HG03196 (cell line): ENCODE results near the gene CHST10.

ENCODE experiments used
- ATAC-seq: cut with Tn5 transposase; IDR thresholded peaks from one replicate; pipeline ENCODE4 v1.9.1; 2021; ENCODE audit not compliant: unreplicated experiment

CHST10 gene

GRCh38 chr2:100417711-100418124 lies 250 bp upstream of the CHST10 start:
- no peak for ATAC-seq

DNA sequence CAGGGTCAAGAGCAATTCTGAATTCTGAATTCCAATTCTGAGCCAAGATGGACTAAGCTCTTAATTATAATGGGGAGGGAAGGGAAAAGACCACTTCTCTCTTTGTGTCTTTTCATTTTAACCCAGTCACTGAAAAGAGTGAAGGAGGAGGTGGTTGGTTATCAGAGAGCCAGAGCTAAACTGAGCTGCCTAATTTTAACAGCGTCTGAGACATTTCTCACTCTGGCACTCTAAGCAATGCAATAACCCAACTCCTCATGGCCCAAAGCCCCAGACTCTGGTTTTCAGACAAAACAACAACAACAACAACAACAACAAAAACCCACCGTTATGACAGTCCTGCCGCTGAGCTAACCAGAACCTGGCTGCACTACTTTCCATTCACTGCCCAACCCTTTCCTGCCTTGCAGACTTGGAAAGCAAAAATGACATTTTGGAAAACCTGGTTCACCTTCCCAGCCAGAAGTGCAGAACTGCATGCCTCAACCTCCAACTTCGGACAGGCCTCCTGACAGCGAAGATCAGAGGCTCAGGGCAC lies 1.0 kb downstream of the CHST10 start:
- ATAC-seq, result no peak

DNA sequence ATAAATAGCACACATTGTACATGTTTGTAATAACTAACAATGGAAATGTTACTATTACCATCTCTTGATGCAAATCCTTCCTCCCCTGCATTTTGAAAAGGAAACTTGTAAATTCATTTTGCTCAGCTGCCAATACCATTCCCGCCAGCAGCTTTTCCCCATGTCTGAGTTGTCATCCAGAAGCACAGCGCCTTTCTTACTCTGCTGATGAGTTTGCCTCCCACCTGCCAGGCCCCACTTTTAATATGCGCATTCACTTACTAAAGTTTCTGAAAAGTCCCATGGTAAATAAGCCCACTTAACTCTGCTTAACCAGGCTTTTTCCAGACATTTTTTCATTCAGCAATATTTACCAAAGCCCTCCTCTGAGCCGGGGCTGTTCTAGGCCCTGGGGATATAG lies 3.9 kb downstream of the CHST10 start:
- no peak for ATAC-seq

- ATAC-seq, result no peak
Measured at GRCh38 chr2:100412881-100413321, 4.6 kb downstream of the CHST10 start.

DNA sequence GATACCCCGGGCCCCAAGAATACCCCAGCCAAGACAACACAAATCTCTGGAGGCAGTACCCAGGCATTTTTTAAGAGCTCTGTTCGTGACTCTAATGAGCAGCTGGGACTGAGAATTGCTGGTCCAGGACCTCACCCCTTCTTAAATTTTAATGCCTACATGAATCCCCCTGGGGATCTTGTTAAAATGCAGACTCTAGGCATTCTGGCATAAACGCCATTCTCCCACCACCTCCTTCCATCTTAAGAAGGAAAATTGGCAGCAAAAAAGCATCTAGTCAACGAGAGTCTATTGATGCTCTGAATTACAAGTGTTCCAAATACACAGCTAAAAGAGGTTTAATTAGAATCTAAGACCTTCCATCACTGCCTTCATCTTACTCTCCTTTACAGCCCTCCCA lies 5.0 kb downstream of the CHST10 start:
- no peak for ATAC-seq

DNA sequence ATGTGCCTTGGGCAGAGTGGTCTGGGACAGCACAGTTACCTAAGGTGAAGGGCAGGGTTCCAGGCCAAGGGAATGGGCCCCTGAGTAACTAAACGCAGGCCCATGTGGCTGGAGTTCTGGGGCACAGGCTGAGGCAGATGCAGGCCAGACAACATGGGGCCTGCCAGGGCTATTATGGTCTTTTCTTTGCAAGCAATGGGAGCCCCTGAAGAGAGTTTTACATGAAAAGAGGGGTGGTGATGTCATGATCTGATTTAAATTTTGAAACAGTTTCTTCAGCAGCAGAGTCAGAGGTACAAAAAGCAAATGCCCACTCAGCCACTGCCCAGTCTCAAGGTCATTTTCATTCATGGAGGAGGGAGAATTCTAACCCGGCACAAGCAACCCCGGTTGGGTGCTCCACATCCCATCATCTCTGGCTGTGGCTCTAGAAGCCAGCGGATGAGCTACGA lies 5.6 kb downstream of the CHST10 start:
- ATAC-seq, result no peak

DNA sequence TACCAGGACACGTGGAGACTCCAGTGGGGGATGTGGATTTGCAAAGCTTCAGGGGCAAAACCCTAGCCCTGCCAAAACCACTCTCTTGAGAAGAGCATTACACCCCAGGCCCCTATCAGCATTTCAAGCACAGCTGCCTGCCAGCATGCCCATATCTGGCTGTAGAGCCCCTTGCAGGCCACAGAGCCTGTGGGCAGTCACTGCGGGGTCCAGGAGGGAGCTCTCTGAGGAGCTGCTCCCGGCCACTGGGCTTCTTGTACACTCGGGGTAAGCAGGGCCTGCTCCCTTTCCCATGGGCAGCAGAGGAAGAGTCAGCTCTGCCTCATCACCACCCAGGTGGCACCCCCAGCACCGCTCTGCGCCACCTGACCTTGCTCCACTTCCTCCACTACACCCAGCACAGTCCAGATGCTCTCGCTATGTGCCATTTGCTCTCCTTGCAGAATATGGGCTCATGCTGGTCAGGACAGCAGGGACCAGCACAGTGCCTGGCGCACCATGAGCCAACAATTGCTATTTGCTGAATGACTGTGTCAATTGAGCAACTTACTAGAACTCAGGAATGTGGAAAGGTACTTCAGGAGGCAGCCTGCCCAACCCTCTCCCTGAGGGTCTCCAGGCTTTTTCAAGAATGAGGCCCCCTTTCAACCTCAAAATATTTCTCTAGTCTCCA lies 7.4 kb downstream of the CHST10 start:
- ATAC-seq, result no peak

DNA sequence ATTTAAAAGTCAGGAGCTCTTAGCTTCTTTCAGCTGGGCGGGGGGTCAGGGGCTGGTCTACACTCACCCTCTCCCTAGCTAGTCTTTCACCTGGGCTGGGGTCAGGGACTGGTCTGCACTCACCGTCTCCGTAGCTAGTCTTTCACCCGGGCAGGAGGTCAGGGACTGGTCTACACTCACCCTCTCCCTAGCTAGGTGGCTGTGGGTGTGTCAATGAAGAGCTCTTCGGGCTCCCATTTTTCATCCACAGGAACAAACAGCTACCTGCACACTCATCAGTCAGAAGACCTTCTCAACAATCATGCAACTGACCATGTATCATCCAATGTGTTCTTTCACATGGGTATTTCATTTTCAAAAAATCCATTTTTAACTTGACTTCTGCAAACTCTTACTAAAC lies 8.0 kb downstream of the CHST10 start:
- no peak for ATAC-seq

DNA sequence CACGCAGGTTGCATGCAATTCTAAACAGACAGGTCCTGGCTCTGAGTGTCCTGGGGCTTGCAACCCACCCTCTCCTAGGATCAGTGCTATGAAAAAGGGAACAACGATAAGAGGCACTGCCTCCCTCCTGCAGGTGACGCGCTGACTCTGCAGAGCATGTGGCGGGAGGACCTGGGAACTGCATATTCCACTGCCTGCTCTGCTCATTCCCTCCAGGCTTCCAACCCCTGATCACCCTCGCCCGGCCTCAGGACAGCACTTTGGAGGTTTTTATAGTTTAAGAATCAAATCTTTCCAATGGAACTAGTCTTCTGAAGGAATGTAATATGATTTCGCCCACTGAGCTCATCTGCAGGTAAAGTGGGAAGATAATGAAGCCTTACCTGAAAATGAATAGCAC lies 8.5 kb downstream of the CHST10 start:
- no peak for ATAC-seq

DNA sequence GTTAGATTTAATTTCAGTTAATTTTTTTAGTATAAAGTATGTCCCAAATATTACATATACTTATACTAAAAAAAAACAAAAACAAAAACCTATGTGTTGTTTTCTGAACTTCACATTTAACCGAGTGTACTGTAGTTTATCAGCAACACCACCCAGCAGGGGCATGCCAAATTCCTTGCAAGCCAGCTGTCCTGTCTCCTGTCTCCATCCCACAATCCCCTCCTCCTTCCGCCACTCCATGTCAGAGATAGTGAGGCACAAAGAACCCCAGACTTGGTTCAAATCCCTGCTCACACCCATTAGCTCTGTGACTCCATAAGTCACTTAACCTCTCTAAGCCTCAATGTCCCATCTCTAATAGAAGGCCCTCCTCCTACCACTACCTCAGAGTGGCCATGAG lies 9.4 kb downstream of the CHST10 start:
- ATAC-seq, result no peak

DNA sequence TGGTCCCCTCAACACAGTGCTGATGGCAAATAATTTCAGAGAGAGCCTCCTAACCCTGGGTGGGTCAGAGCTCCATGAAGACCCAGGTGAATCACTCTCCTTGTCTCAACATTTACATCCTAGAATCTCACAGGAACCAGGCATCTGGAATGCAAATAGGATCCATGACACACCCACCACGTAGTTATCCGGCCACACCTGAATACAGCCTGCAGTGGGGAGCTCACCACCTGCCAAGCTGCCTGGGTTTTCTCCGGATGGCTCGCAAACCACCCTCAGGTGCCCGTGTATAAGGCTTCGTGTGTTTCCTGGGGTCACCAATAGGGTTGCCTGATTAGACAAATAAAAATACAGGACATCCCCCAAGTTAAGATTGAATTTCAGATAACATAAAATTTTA lies 9.9 kb downstream of the CHST10 start:
- ATAC-seq, result no peak

GRCh38 chr2:100407073-100407472 lies 10.4 kb downstream of the CHST10 start:
- no peak for ATAC-seq

- no peak for ATAC-seq
Measured at GRCh38 chr2:100406120-100406508, 11.4 kb downstream of the CHST10 start.

DNA sequence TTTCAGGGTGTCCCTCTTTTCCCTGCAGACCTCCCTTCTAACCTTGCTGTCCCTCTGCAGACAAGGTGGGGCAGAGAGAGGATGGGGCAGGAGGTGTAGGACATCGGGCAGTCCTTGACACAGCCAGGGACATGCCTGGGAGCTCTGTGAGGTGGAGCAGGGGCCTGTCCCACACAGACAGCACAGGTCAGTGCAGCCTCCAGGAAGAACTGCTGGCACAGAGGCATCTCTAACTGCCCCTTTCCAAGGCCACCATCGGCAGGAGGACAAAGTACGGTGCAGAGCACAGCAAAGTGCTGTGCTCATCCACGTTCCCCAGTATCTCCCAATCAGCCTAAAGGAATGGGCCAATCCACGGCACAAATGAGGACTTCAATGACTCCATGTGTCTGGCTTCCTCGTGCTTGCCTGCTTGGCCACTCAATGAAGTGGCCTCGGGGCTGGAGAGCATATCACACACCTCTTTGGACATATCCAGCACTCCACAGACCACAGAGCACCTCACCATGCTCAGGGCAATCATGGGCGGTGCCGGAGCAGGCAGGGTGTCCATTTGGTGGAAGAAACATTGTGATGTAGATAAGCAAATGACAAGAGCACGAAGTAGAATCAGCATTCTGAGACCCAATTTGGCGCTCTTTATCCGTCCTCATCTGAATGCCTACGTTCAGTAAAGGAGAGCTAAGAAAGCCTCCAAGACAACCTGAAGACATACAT lies 11.9 kb downstream of the CHST10 start:
- no peak for ATAC-seq

DNA sequence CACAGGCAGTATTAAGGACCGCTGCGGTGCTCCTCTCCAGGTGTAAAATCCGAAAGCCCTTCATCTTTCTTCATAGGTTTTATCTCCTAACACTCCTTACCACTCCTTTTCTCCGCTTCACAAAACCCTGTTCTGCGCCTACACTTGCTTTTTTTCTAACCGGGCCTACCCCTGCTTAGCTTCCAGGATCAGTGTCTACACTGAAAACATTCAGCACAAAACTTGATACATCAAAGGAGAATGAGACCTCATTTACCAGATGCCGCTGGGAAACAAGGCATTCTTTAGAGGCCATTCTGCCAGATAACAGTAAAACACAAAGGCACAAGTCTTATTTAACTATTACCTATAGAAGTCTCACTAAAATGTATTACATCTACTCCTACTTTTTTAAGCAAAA lies 13.1 kb downstream of the CHST10 start:
- ATAC-seq, result no peak

- no peak for ATAC-seq
Measured at GRCh38 chr2:100403722-100404121, 13.7 kb downstream of the CHST10 start.

- no peak for ATAC-seq
Measured at GRCh38 chr2:100401268-100401667, 16.2 kb downstream of the CHST10 start.

DNA sequence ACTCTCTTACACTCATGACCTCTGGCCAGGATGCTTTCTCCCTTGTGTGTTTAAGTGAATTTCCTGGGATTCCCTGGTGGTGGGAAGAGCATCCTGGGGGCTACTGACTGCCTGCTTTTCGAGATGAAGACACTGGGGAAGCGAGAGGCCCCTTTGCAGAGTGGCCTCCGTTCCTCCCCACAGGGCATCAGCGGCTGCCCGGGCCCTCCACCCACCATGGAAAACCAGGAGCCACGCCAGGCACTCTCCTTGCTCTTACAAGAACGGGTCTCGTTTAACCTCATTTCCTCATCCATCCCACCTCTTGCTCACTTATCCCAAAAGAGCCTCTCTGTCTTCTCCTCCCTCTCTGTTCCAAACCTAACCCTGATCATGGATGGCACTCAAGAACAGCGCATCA lies 17.8 kb downstream of the CHST10 start:
- no peak for ATAC-seq

DNA sequence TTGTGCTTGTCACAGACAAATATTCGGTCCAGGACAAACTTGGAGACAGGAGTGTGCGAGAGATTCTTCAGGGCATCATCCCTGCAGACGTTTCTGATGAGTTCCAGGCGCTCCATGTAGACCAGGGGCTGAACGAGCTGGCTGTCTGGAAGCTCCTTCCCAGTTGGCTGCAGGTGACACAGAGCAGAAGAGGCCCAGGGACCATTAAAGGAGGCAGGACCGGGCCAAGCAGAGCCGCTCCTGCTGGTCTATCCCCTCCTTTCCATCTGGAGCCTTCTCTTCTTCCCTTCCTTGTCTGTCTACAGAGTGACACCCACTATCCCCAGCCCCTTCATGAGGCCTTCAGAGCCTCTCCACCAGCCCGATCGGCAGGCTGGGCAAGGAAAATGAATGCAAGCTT lies 19.5 kb downstream of the CHST10 start:
- no peak for ATAC-seq

GRCh38 chr2:100397118-100397860 lies 20.2 kb downstream of the CHST10 start:
- no peak for ATAC-seq

GRCh38 chr2:100396483-100396882 lies 21.0 kb downstream of the CHST10 start:
- ATAC-seq, result no peak
